Urinary bladder (tissue), 4 donors: Measurements from ENCODE around the gene SETMAR. TPM values are rescaled to one million over a fixed set of nuclear protein-coding genes. Genes with fewer than 3 reads are reported as not detected.
"Not testable (repeated sequence)": the region's sequence is repeated elsewhere in the genome, so short reads cannot be mapped to it uniquely, and the experiment has no call there.

Source experiments
- DNase-seq: peaks from one replicate; pipeline ENCODE4 v3.0.0-alpha.2; 2015; ENCODE audit errors: extremely low spot score
- H3K27ac ChIP-seq: one replicate; pipeline ENCODE4 v1.5.1; 2013; ENCODE audit warnings: low read depth, mild to moderate bottlenecking, moderate library complexity
- H3K36me3 ChIP-seq: one replicate; pipeline ENCODE4 v1.6.1; 2013; ENCODE audit warnings: mild to moderate bottlenecking, moderate library complexity; ENCODE audit not compliant: insufficient read depth
- H3K4me1 ChIP-seq: one replicate; pipeline ENCODE4 v1.6.1; 2013; ENCODE audit warnings: mild to moderate bottlenecking, moderate library complexity; ENCODE audit not compliant: insufficient read depth
- H3K4me3 ChIP-seq: one replicate; pipeline ENCODE4 v1.5.1; 2013; ENCODE audit warnings: low read depth, low read length
- WGBS: extraction: QIAGEN DNeasy Blood & Tissue Kit; methylation state at CpG from one replicate; pipeline ENCODE4 v1.1.7; 2013; 5-methylcytosine and 5-hydroxymethylcytosine counted together
- polyA plus RNA-seq: library from polyadenylated mRNA; stranded (reverse); fragments of 200-250 nt; gene quantifications from one replicate; pipeline ENCODE4 v1.2.3, GENCODE V29; 2013
- total RNA-seq: library from RNA; depleted of rRNA; stranded (reverse); fragments of >200 nt; gene quantifications from one replicate; pipeline ENCODE4 v1.2.3, GENCODE V29; 2014
- donor health status: healthy with polysubstance abuse.
- donor health status: healthy.

Gene SETMAR
- total and polyA plus RNA-seq, 2 donors = 21.0 to 24.4 TPM

GRCh38 chr3:4297486-4297885, 5.7 kb upstream of the SETMAR start:
- DNase-seq = no peak
- no peaks in the 10 kb centered on the region for H3K4me1 ChIP-seq
- no peaks in the 10 kb centered on the region for H3K36me3 ChIP-seq
- WGBS = 53% methylated on average over 2 of the region's 2 CpGs
- no peak overlapping the region for H3K27ac ChIP-seq
- H3K4me3 ChIP-seq = no peak overlapping the region

GRCh38 chr3:4302747-4303146, 422 bp upstream of the SETMAR start:
- Histone ChIP-seq H3K27ac (peak overlapping the region; percentile 13), H3K4me3 (peak overlapping the region; percentile 45), H3K4me1 (no peaks in the 10 kb centered on the region), H3K36me3 (no peaks in the 10 kb centered on the region)
- WGBS = 68% methylated on average over 11 of the region's 11 CpGs
- DNase-seq = no peak

GRCh38 chr3:4305210-4305609, 2.0 kb downstream of the SETMAR start:
- not testable (repeated sequence) for H3K36me3 ChIP-seq, H3K27ac ChIP-seq, H3K4me3 ChIP-seq, H3K4me1 ChIP-seq, DNase-seq
- 67% methylated on average over 7 of the region's 7 CpGs for WGBS

GRCh38 chr3:4306091-4306490, 2.9 kb downstream of the SETMAR start:
- Histone ChIP-seq H3K27ac (peak overlapping the region; percentile 73), H3K36me3 (no peaks in the 10 kb centered on the region), H3K4me1 (no peaks in the 10 kb centered on the region), H3K4me3 (no peak overlapping the region)
- WGBS = 81% methylated on average over 8 of the region's 8 CpGs
- DNase-seq = no peak

GRCh38 chr3:4306860-4307259, 3.7 kb downstream of the SETMAR start:
- H3K36me3 ChIP-seq = no peaks in the 10 kb centered on the region
- H3K4me1 ChIP-seq = no peaks in the 10 kb centered on the region
- no peak overlapping the region for H3K4me3 ChIP-seq
- 31% methylated on average over 2 of the region's 2 CpGs for WGBS
- H3K27ac ChIP-seq = peak overlapping the region; percentile 73
- peak; percentile 46 for DNase-seq

GRCh38 chr3:4309491-4310128, 6.4 kb downstream of the SETMAR start:
- no peak overlapping the region for H3K4me3 ChIP-seq
- peaks cover 5% of the 10 kb centered on the region for H3K36me3 ChIP-seq
- WGBS = 75% methylated on average over 3 of the region's 3 CpGs
- H3K4me1 ChIP-seq = no peaks in the 10 kb centered on the region
- H3K27ac ChIP-seq = no peak overlapping the region
- no peak for DNase-seq

GRCh38 chr3:4310971-4311370, 7.8 kb downstream of the SETMAR start:
- Histone ChIP-seq H3K4me3 (no peak overlapping the region), H3K27ac (no peak overlapping the region), H3K4me1 (no peaks in the 10 kb centered on the region), H3K36me3 (peaks cover 7% of the 10 kb centered on the region)
- no peak for DNase-seq
- WGBS = 67% methylated on average over 3 of the region's 3 CpGs

GRCh38 chr3:4311496-4311895, 8.3 kb downstream of the SETMAR start:
- no peaks in the 10 kb centered on the region for H3K4me1 ChIP-seq
- no peak overlapping the region for H3K27ac ChIP-seq
- no peak overlapping the region for H3K4me3 ChIP-seq
- H3K36me3 ChIP-seq = peaks cover 7% of the 10 kb centered on the region
- no peak for DNase-seq

GRCh38 chr3:4313606-4314293, 10.6 kb downstream of the SETMAR start:
- H3K4me3 ChIP-seq = no peak overlapping the region
- H3K36me3 ChIP-seq = peaks cover 7% of the 10 kb centered on the region
- H3K27ac ChIP-seq = no peak overlapping the region
- DNase-seq = no peak
- H3K4me1 ChIP-seq = no peaks in the 10 kb centered on the region
- WGBS = 94% methylated on average over 4 of the region's 4 CpGs

GRCh38 chr3:4314688-4315087, 11.5 kb downstream of the SETMAR start:
- Histone ChIP-seq H3K4me1 (no peaks in the 10 kb centered on the region), H3K36me3 (peaks cover 7% of the 10 kb centered on the region), H3K4me3 (no peak overlapping the region), H3K27ac (no peak overlapping the region)
- DNase-seq = no peak
- 80% methylated on average over 4 of the region's 4 CpGs for WGBS

- Histone ChIP-seq H3K27ac (no peak overlapping the region), H3K36me3 (peaks cover 2% of the 10 kb centered on the region), H3K4me3 (no peak overlapping the region), H3K4me1 (no peaks in the 10 kb centered on the region)
- no peak for DNase-seq
These were observed 17.1 kb downstream of the SETMAR start for GRCh38 chr3:4320096-4320911.

- DNase-seq = no peak
- Histone ChIP-seq H3K27ac (no peak overlapping the region), H3K4me3 (no peak overlapping the region), H3K36me3 (no peaks in the 10 kb centered on the region), H3K4me1 (no peaks in the 10 kb centered on the region)
- 94% methylated on average over 1 of the region's 1 CpG for WGBS
These were observed 18.6 kb downstream of the SETMAR start for GRCh38 chr3:4321732-4322131.

- Histone ChIP-seq H3K36me3 (no peaks in the 10 kb centered on the region), H3K4me1 (no peaks in the 10 kb centered on the region), H3K27ac (no peak overlapping the region), H3K4me3 (no peak overlapping the region)
- 82% methylated on average over 1 of the region's 1 CpG for WGBS
- DNase-seq = no peak
These were observed 19.5 kb downstream of the SETMAR start for GRCh38 chr3:4322635-4323034.
